Cardiac septum (tissue), 1 donor: ENCODE results near the gene QSOX1. TPM values are rescaled to one million over a fixed set of nuclear protein-coding genes. Genes with fewer than 3 reads are reported as not detected.

Source experiments
- DNase-seq: peaks from one replicate; pipeline ENCODE4 v3.0.0-alpha.2; 2020; ENCODE audit warnings: low spot score
- intact Hi-C: fragments of 100-400 bp; cut with DNase I; formaldehyde crosslinking; loops from one replicate; pipeline ENCODE4 v1.14.0; 2022
- total RNA-seq: library from RNA; stranded (reverse); fragmentation: NEBNext Ultra II Directional; extraction: Animal tissue kit (Norgen Biotek cat#: 25700); gene quantifications from one replicate; pipeline ENCODE4 v1.2.1, GENCODE V29; 2021
- donor health status: DM: no; HTN: no; CAD: no.

QSOX1 gene
- total RNA-seq, 1 donor from 2014 or later = 106 TPM

- intact Hi-C loops = no loop called here
- DNase-seq = no peak
Observed at GRCh38 chr1:180143359-180143758, 11.3 kb upstream of the QSOX1 start.

GRCh38 chr1:180144659-180145357 is 9.9 kb upstream of the QSOX1 start:
- no peak for DNase-seq
- intact Hi-C loops = no loop called here

- DNase-seq = no peak
- intact Hi-C loops = no loop called here
Observed at GRCh38 chr1:180145446-180145845, 9.2 kb upstream of the QSOX1 start.

GRCh38 chr1:180150982-180151381 is 3.7 kb upstream of the QSOX1 start:
- no peak for DNase-seq
- intact Hi-C loops = loop anchor here (10.0 kb wide), 2 partner anchors 266 to 446 kb away; partner anchors contain the start of gene TOR1AIP1

GRCh38 chr1:180151508-180151907 is 3.2 kb upstream of the QSOX1 start:
- intact Hi-C loops = loop anchor here (10.0 kb wide), 2 partner anchors 267 to 447 kb away; partner anchors contain the start of gene TOR1AIP1

GRCh38 chr1:180152588-180152987 is 2.1 kb upstream of the QSOX1 start:
- no peak for DNase-seq
- intact Hi-C loops = loop anchor here (10.0 kb wide), 2 partner anchors 268 to 448 kb away; partner anchors contain the start of gene TOR1AIP1

More at GRCh38 chr1:180151508-180151907, 3.2 kb upstream of the QSOX1 start:
- DNase-seq = no peak

- intact Hi-C loops = loop anchor here (10.0 kb wide), 2 partner anchors 268 to 448 kb away; partner anchors contain the start of gene TOR1AIP1
- DNase-seq = no peak
Observed at GRCh38 chr1:180153032-180153431, 1.6 kb upstream of the QSOX1 start.

GRCh38 chr1:180154003-180154324 is 705 bp upstream of the QSOX1 start:
- intact Hi-C loops = loop anchor here (10.0 kb wide), 2 partner anchors 269 to 449 kb away; partner anchors contain the start of gene TOR1AIP1
- DNase-seq = no peak

- intact Hi-C loops = loop anchor here (10.0 kb wide), 2 partner anchors 270 to 450 kb away; partner anchors contain the start of gene TOR1AIP1
- DNase-seq = no peak
Observed at GRCh38 chr1:180155182-180155682, 563 bp downstream of the QSOX1 start.

GRCh38 chr1:180156201-180156600 is 1.5 kb downstream of the QSOX1 start:
- intact Hi-C loops = loop anchor here (10.0 kb wide), 2 partner anchors 271 to 451 kb away; partner anchors contain the start of gene TOR1AIP1
- no peak for DNase-seq

- intact Hi-C loops = loop anchor here (10.0 kb wide), 2 partner anchors 272 to 452 kb away; partner anchors contain the start of gene TOR1AIP1
- no peak for DNase-seq
Observed at GRCh38 chr1:180156631-180157091, 2.0 kb downstream of the QSOX1 start.

GRCh38 chr1:180157108-180157507 is 2.4 kb downstream of the QSOX1 start:
- intact Hi-C loops = loop anchor here (10.0 kb wide), 2 partner anchors 272 to 452 kb away; partner anchors contain the start of gene TOR1AIP1
- DNase-seq = no peak

- DNase-seq = no peak
- intact Hi-C loops = loop anchor here (10.0 kb wide), 2 partner anchors 273 to 453 kb away; partner anchors contain the start of gene TOR1AIP1
Observed at GRCh38 chr1:180157576-180158057, 2.9 kb downstream of the QSOX1 start.

- intact Hi-C loops = loop anchor here (10.0 kb wide), 2 partner anchors 274 to 454 kb away; partner anchors contain the start of gene TOR1AIP1
- DNase-seq = no peak
Observed at GRCh38 chr1:180158149-180159147, 3.8 kb downstream of the QSOX1 start.

GRCh38 chr1:180160357-180160756 is 5.7 kb downstream of the QSOX1 start:
- intact Hi-C loops = no loop called here
- no peak for DNase-seq

GRCh38 chr1:180163041-180163440 is 8.4 kb downstream of the QSOX1 start:
- no peak for DNase-seq
- intact Hi-C loops = no loop called here

GRCh38 chr1:180165096-180165495 is 10.4 kb downstream of the QSOX1 start:
- intact Hi-C loops = loop anchor here (5.0 kb wide), 1 partner anchor 48 kb away; no protein-coding TSS in a partner anchor
- no peak for DNase-seq

- intact Hi-C loops = loop anchor here (5.0 kb wide), 1 partner anchor 48 kb away; no protein-coding TSS in a partner anchor
- no peak for DNase-seq
Observed at GRCh38 chr1:180165509-180166435, 11.1 kb downstream of the QSOX1 start.
